Fibroblast of lung (primary cell): ENCODE data around the gene MYL6.

Experiments used
- EZH2 ChIP-seq: IDR thresholded peaks from 2 replicates; pipeline ENCODE4 v1.5.1; 2012; ENCODE audit warnings: low read length, control low read depth, mild to moderate bottlenecking; ENCODE audit errors: missing control alignments
- TF ChIP-seq, protein P1 (sequence below), 2 donors: IDR thresholded peaks in 1 of 2; conservative IDR thresholded peaks in 1 of 2; 1 replicate in 1 of 2; 2 replicates in 1 of 2; pipeline ENCODE4 v1.5.1; 2011 to 2012; ENCODE audit warnings: low read length in 2 of 2, control low read depth in 1 of 2, inconsistent platforms in 1 of 2, low read depth in 1 of 2, mild to moderate bottlenecking in 1 of 2

DNA sequence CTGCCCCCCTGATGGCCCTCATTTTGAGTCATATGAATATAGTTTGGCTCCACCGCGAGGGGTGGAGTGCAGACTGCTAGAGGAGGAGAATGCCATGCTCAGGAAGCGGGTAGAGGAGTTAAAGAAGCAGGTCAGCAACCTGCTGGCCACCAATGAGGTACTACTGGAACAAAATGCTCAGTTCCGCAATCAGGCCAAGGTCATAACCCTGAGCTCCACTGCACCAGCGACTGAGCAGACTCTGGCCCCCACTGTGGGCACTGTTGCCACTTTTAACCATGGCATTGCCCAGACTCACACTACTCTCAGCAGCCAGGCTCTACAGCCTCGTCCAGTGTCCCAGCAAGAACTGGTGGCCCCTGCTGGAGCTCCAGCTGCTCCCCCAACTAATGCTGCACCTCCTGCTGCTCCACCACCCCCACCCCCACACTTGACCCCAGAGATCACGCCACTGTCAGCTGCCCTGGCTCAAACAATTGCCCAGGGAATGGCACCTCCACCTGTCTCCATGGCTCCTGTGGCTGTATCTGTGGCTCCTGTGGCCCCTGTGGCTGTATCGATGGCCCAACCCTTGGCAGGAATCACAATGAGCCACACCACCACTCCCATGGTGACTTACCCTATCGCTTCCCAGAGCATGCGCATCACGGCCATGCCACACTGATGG lies 36.8 kb upstream of the MYL6 start:
- TF ChIP-seq, protein P1, sequence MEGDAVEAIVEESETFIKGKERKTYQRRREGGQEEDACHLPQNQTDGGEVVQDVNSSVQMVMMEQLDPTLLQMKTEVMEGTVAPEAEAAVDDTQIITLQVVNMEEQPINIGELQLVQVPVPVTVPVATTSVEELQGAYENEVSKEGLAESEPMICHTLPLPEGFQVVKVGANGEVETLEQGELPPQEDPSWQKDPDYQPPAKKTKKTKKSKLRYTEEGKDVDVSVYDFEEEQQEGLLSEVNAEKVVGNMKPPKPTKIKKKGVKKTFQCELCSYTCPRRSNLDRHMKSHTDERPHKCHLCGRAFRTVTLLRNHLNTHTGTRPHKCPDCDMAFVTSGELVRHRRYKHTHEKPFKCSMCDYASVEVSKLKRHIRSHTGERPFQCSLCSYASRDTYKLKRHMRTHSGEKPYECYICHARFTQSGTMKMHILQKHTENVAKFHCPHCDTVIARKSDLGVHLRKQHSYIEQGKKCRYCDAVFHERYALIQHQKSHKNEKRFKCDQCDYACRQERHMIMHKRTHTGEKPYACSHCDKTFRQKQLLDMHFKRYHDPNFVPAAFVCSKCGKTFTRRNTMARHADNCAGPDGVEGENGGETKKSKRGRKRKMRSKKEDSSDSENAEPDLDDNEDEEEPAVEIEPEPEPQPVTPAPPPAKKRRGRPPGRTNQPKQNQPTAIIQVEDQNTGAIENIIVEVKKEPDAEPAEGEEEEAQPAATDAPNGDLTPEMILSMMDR (conservative IDR thresholded peaks at IDR 0.05 in 1 of 2, IDR thresholded peaks at IDR 0.05 in 1 of 2; ENCODE audit: low read depth in 1 of 2, low read length in 2 of 2): no peak
- TF ChIP-seq EZH2: no peak
